DOHH2 (cell line): ENCODE data around the gene FABP3.

Source experiments
- H3F3A ChIP-seq: fragments of 200-600 bp; sonication (generic), shearing (Covaris generic); 2 replicates; pipeline ENCODE4 v1.6.0; 2016; ENCODE audit warnings: antibody characterized with exemption, mild to moderate bottlenecking; ENCODE audit not compliant: control insufficient read depth, insufficient read depth
- H3K27ac ChIP-seq: fragments of 200-600 bp; sonication (generic); 2 replicates; pipeline ENCODE4 v1.5.1; 2014; ENCODE audit warnings: low read depth, mild to moderate bottlenecking, low read length, moderate library complexity
- H3K27me3 ChIP-seq: fragments of 200-600 bp; sonication (generic); 2 replicates; pipeline ENCODE4 v1.6.1; 2014; ENCODE audit warnings: mild to moderate bottlenecking, low read length, mixed read lengths; ENCODE audit not compliant: control insufficient read depth
- H3K36me3 ChIP-seq: fragments of 200-600 bp; sonication (generic); 2 replicates; pipeline ENCODE4 v1.6.1; 2014; ENCODE audit warnings: mild to moderate bottlenecking, low read length, moderate library complexity, mixed read lengths; ENCODE audit not compliant: control insufficient read depth
- H3K4me1 ChIP-seq: fragments of 200-600 bp; sonication (generic); 2 replicates; pipeline ENCODE4 v1.6.1; 2014; ENCODE audit warnings: mild to moderate bottlenecking, low read length, mixed read lengths; ENCODE audit not compliant: control insufficient read depth
- H3K4me2 ChIP-seq: fragments of 200-600 bp; sonication (generic); 2 replicates; pipeline ENCODE4 v1.6.0; 2014; ENCODE audit warnings: mild to moderate bottlenecking, low read length, moderate library complexity
- H3K4me3 ChIP-seq: fragments of 200-600 bp; sonication (generic); 2 replicates; pipeline ENCODE4 v1.5.1; 2014; ENCODE audit warnings: mild to moderate bottlenecking, low read length, mixed read lengths
- H3K79me2 ChIP-seq: fragments of 200-600 bp; sonication (generic); 2 replicates; pipeline ENCODE4 v1.6.1; 2014; ENCODE audit warnings: mild to moderate bottlenecking, low read length, mixed read lengths; ENCODE audit not compliant: control insufficient read depth
- H3K9me2 ChIP-seq: fragments of 200-600 bp; sonication (generic); replicated peaks from 2 replicates; pipeline ENCODE4 v1.6.1; 2014; ENCODE audit warnings: mild to moderate bottlenecking, low read length, mixed read lengths; ENCODE audit not compliant: control insufficient read depth
- H3K9me3 ChIP-seq: fragments of 200-600 bp; sonication (generic); 2 replicates; pipeline ENCODE4 v1.6.1; 2014; ENCODE audit warnings: antibody characterized with exemption, low read length, mixed read lengths; ENCODE audit not compliant: control insufficient read depth, insufficient read depth
- H4K20me1 ChIP-seq: fragments of 200-600 bp; sonication (generic); 2 replicates; pipeline ENCODE4 v1.6.0; 2014; ENCODE audit warnings: low read depth, mild to moderate bottlenecking, antibody characterized with exemption, low read length, moderate library complexity; ENCODE audit not compliant: control insufficient read depth, insufficient read depth
- EZH2phosphoT487 ChIP-seq: fragments of 200-600 bp; sonication (generic); IDR thresholded peaks from 2 replicates; pipeline ENCODE4 v1.6.1; 2017; ENCODE audit warnings: borderline replicate concordance, mild to moderate bottlenecking, antibody characterized with exemption, low read length, moderate library complexity, mixed read lengths
- TF ChIP-seq, protein P1 (sequence below): fragments of 200-600 bp; sonication (generic); IDR thresholded peaks from one replicate; pipeline ENCODE4 v1.5.1; 2014; ENCODE audit warnings: antibody characterized with exemption, mild to moderate bottlenecking, low read depth, low read length; ENCODE audit not compliant: poor library complexity, severe bottlenecking

Gene FABP3

DNA sequence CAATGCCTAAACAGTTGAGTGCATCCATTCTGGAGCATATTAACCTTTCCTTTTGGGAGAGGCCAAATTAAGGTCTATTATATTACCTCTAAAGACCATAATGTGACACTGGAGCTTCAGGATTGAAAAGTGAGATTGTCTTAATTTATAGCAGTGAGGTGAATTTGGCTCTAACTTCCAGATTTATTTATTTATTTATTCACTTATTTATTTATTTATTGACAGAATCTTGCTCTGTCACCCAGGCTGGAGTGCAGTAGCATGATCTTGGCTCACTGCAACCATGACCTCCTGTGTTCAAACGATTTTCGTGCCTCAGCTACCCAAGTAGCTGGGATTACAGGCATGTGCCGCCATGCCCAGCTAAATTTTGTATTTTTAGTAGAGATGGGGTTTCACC is 57.0 kb downstream of the FABP3 start:
- Histone ChIP-seq H3K9me3 (no peaks in the 10 kb centered on the region), H3K27me3 (no peaks in the 10 kb centered on the region), H3K27ac (no peak overlapping the region), H3K4me2 (no peak overlapping the region), H3F3A (no peaks in the 10 kb centered on the region), H3K79me2 (no peaks in the 10 kb centered on the region), H3K36me3 (peaks cover 54% of the 10 kb centered on the region), H3K4me3 (no peak overlapping the region), H3K4me1 (no peaks in the 10 kb centered on the region), H3K9me2 (no peaks in the 10 kb centered on the region), H4K20me1 (no peaks in the 10 kb centered on the region)
- TF ChIP-seq, protein P1, sequence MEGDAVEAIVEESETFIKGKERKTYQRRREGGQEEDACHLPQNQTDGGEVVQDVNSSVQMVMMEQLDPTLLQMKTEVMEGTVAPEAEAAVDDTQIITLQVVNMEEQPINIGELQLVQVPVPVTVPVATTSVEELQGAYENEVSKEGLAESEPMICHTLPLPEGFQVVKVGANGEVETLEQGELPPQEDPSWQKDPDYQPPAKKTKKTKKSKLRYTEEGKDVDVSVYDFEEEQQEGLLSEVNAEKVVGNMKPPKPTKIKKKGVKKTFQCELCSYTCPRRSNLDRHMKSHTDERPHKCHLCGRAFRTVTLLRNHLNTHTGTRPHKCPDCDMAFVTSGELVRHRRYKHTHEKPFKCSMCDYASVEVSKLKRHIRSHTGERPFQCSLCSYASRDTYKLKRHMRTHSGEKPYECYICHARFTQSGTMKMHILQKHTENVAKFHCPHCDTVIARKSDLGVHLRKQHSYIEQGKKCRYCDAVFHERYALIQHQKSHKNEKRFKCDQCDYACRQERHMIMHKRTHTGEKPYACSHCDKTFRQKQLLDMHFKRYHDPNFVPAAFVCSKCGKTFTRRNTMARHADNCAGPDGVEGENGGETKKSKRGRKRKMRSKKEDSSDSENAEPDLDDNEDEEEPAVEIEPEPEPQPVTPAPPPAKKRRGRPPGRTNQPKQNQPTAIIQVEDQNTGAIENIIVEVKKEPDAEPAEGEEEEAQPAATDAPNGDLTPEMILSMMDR, result no peak
- TF ChIP-seq EZH2phosphoT487, result no peak
